GM11168 (cell line): ENCODE results near the gene HSF4.

Experiments
- in situ Hi-C: fragments of 300-500 bp; cut with MboI; formaldehyde crosslinking; loops from one replicate; pipeline ENCODE4 v1.12.0; 2022; ENCODE audit warnings: low sequenced_read_pairs; ENCODE audit not compliant: unreplicated experiment

HSF4 gene

GRCh38 chr16:67165121-67166078 is 855 bp downstream of the HSF4 start:
- in situ Hi-C loops, result no loop called here

- in situ Hi-C loops, result no loop called here
Observed at GRCh38 chr16:67166110-67166547, 1.6 kb downstream of the HSF4 start.

- in situ Hi-C loops, result no loop called here
Observed at GRCh38 chr16:67166598-67167168, 2.1 kb downstream of the HSF4 start.

- in situ Hi-C loops, result no loop called here
Observed at GRCh38 chr16:67167588-67167987, 3.0 kb downstream of the HSF4 start.

- in situ Hi-C loops, result no loop called here
Observed at GRCh38 chr16:67169011-67169451, 4.5 kb downstream of the HSF4 start.

GRCh38 chr16:67169642-67170167 is 5.2 kb downstream of the HSF4 start:
- in situ Hi-C loops, result no loop called here

GRCh38 chr16:67170168-67170948 is 5.8 kb downstream of the HSF4 start, which contains the start of gene NOL3:
Gene NOL3, plus strand, starts transcription at chr16:67170538.
- in situ Hi-C loops, result no loop called here

GRCh38 chr16:67170949-67171649 is 6.6 kb downstream of the HSF4 start:
- in situ Hi-C loops, result no loop called here

GRCh38 chr16:67173323-67173722 is 8.8 kb downstream of the HSF4 start:
- in situ Hi-C loops, result no loop called here

- in situ Hi-C loops, result no loop called here
Observed at GRCh38 chr16:67173808-67174705, 9.5 kb downstream of the HSF4 start.

- in situ Hi-C loops, result no loop called here
Observed at GRCh38 chr16:67174706-67175231, 10.2 kb downstream of the HSF4 start.

- in situ Hi-C loops, result no loop called here
Observed at GRCh38 chr16:67176662-67177061, 12.1 kb downstream of the HSF4 start.

- in situ Hi-C loops, result no loop called here
Observed at GRCh38 chr16:67177743-67178699, 13.5 kb downstream of the HSF4 start.

GRCh38 chr16:67179421-67180080 is 15.0 kb downstream of the HSF4 start:
- in situ Hi-C loops, result no loop called here

GRCh38 chr16:67180166-67180565 is 15.6 kb downstream of the HSF4 start:
- in situ Hi-C loops, result no loop called here

- in situ Hi-C loops, result no loop called here
Observed at GRCh38 chr16:67181346-67181745, 16.8 kb downstream of the HSF4 start.

GRCh38 chr16:67182288-67182687 is 17.7 kb downstream of the HSF4 start:
- in situ Hi-C loops, result no loop called here
